ENCODE results near the gene IFNA2.
"Not testable (repeated sequence)": the region's sequence is repeated elsewhere in the genome, so short reads cannot be mapped to it uniquely, and the experiment has no call there.

Gene IFNA2

GRCh38 chr9:21381448-21382339 is 3.5 kb downstream of the IFNA2 start:
- DNase-seq: no peak

- not testable (repeated sequence) for DNase-seq
These were observed 13.7 kb downstream of the IFNA2 start for GRCh38 chr9:21371467-21371866.

- DNase-seq: no peak
These were observed 17.2 kb downstream of the IFNA2 start, which contains the start of gene IFNA13 for GRCh38 chr9:21367957-21368356. TSS of gene IFNA13 (minus strand) at chr9:21368057. CDS start at chr9:21368010, 47 bp downstream.

GRCh38 chr9:21367169-21367568 is 18.0 kb downstream of the IFNA2 start:
- not testable (repeated sequence) for DNase-seq

- DNase-seq: no peak
These were observed 22.9 kb downstream of the IFNA2 start for GRCh38 chr9:21362287-21362686.

GRCh38 chr9:21357479-21358460 is 27.4 kb downstream of the IFNA2 start:
- DNase-seq: no peak

GRCh38 chr9:21350787-21351186 is 34.4 kb downstream of the IFNA2 start, which contains the start of gene IFNA6:
TSS of gene IFNA6 (minus strand) at chr9:21350887. CDS start at chr9:21350887, 0 bp downstream.
- no peak for DNase-seq

GRCh38 chr9:21348430-21348970 is 36.7 kb downstream of the IFNA2 start:
- DNase-seq: no peak

GRCh38 chr9:21340735-21341134 is 44.5 kb downstream of the IFNA2 start:
- no peak for DNase-seq

- no peak for DNase-seq
These were observed 48.7 kb downstream of the IFNA2 start for GRCh38 chr9:21336457-21336856.

GRCh38 chr9:21334701-21335632 is 50.2 kb downstream of the IFNA2 start, which contains the start of gene KLHL9:
TSS of gene KLHL9 (minus strand) at chr9:21335404. CDS start at chr9:21334859, 545 bp downstream.
- DNase-seq: no peak
